Sigmoid colon (tissue), 4 donors: ENCODE results near the gene ACOXL.

Experiments
- CTCF ChIP-seq, 4 experiments: fragments of 450-650 bp in 3 of 4; fragments of 200-600 bp in 1 of 4; IDR thresholded peaks; one replicate each; pipeline ENCODE4 v1.5.1; 2016 to 2019; ENCODE audit warnings: antibody characterized with exemption in 4 of 4, mild to moderate bottlenecking in 3 of 4, moderate library complexity in 2 of 4
- EP300 ChIP-seq, 4 donors: sonication (generic); formaldehyde crosslinking; IDR thresholded peaks; one replicate each; pipeline ENCODE4 v1.6.1; 2017; ENCODE audit warnings: antibody characterized with exemption in 4 of 4
- POLR2A ChIP-seq, 2 donors: fragments of 450-650 bp; IDR thresholded peaks; one replicate each; pipeline ENCODE4 v1.6.1; 2016; ENCODE audit warnings: antibody characterized with exemption in 2 of 2, mild to moderate bottlenecking in 2 of 2, moderate library complexity in 2 of 2

- TF ChIP-seq EP300 (IDR thresholded peaks at IDR 0.05) (no peak), POLR2A (IDR thresholded peaks at IDR 0.05) (no peak), CTCF (IDR thresholded peaks at IDR 0.05) (no peak)
These were observed 132.8 kb downstream of the ACOXL start for GRCh38 chr2:110865188-110865587.
